ENCODE results near the gene SNX13.

- TF ChIP-seq EZH2 (IDR thresholded peaks at IDR 0.05) (no peak), POLR2AphosphoS5 (IDR thresholded peaks at IDR 0.05; ENCODE audit: borderline replicate concordance, low read depth, low read length) (no peak)
Measured at GRCh38 chr7:17854261-17855047, 85.8 kb downstream of the SNX13 start.
